Panc1 (cell line): ENCODE measurements around the gene C20orf202. TPM values are rescaled to one million over a fixed set of nuclear protein-coding genes. Genes with fewer than 3 reads are reported as not detected.

Experiments used
- ATAC-seq: fragments of 200-7000 bp; cut with Tn5 transposase; 2 replicates; pipeline ENCODE4 v1.9.1; 2020; ENCODE audit warnings: mild to moderate bottlenecking, moderate library complexity
- BruUV-seq: library from RNA; stranded (reverse); fragments of 400-500 nt; replicated peaks from 2 replicates; lab custom pipeline; 2021; lab: Mats Ljungman, UMichigan
- CTCF ChIA-PET: fragments of 300-600 bp; sonication (Branson Sonifier 250); formaldehyde crosslinking; loops from one replicate; lab custom pipeline; 2022; ENCODE audit warnings: antibody characterized with exemption; lab: Charles Lee
- POLR2A ChIA-PET: fragments of 300-600 bp; sonication (Branson Sonifier 250); formaldehyde crosslinking; loops from one replicate; lab custom pipeline; 2022; ENCODE audit warnings: antibody characterized with exemption; lab: Charles Lee
- DNase-seq: peaks from one replicate; pipeline ENCODE4 v3.0.0-alpha.2; 2010; ENCODE audit warnings: low read depth, low spot score
- H3K27ac ChIP-seq: 2 replicates; pipeline ENCODE4 v1.5.1; 2011; ENCODE audit warnings: mild to moderate bottlenecking, low read length, inconsistent platforms
- H3K27me3 ChIP-seq: fragments of 200-500 bp; sonication (Bioruptor generic); 2 replicates; pipeline ENCODE4 v1.6.0; 2014; ENCODE audit warnings: low read length, inconsistent platforms; ENCODE audit not compliant: control insufficient read depth, insufficient read depth
- H3K36me3 ChIP-seq: fragments of 200-500 bp; sonication (Bioruptor generic); 2 replicates; pipeline ENCODE4 v1.5.1; 2014; ENCODE audit warnings: inconsistent platforms, mild to moderate bottlenecking, low read length, moderate library complexity; ENCODE audit not compliant: control insufficient read depth, insufficient read depth
- H3K4me1 ChIP-seq: 2 replicates; pipeline ENCODE4 v1.5.1; 2011; ENCODE audit warnings: inconsistent platforms, mild to moderate bottlenecking, low read length, moderate library complexity; ENCODE audit not compliant: control insufficient read depth, insufficient read depth
- H3K4me3 ChIP-seq, 2 experiments: 2 replicates each; pipeline ENCODE4 v1.5.1; 2011 to 2012; ENCODE audit warnings: low read depth in 2 of 2, low read length in 2 of 2, mild to moderate bottlenecking in 2 of 2, inconsistent platforms in 1 of 2, moderate library complexity in 1 of 2
- H3K9me3 ChIP-seq: fragments of 200-500 bp; sonication (Bioruptor generic); 2 replicates; pipeline ENCODE4 v1.5.1; 2014; ENCODE audit warnings: low read depth, mild to moderate bottlenecking, inconsistent platforms, low read length, moderate library complexity; ENCODE audit not compliant: control insufficient read depth, insufficient read depth
- CTCF ChIP-seq: fragments of 450-650 bp; IDR thresholded peaks from 2 replicates; pipeline ENCODE4 v1.5.1; 2017; ENCODE audit warnings: mild to moderate bottlenecking
- POLR2AphosphoS5 ChIP-seq: IDR thresholded peaks from 2 replicates; pipeline ENCODE4 v1.6.1; 2012; ENCODE audit warnings: mild to moderate bottlenecking, low read depth, low read length, moderate library complexity
- SIN3A ChIP-seq: IDR thresholded peaks from 2 replicates; pipeline ENCODE4 v1.6.1; 2012; ENCODE audit warnings: low read depth, mild to moderate bottlenecking, low read length, moderate library complexity, borderline replicate concordance; ENCODE audit not compliant: insufficient read depth
- TCF7L2 ChIP-seq: IDR thresholded peaks from 2 replicates; pipeline ENCODE4 v1.6.1; 2011; ENCODE audit warnings: mild to moderate bottlenecking, low read depth, low read length, inconsistent platforms
- in situ Hi-C: cut with HindIII; loops from 2 replicates; pipeline ENCODE4 v1.10.0; 2016; ENCODE audit warnings: low sequenced_read_pairs, low pct_unique_long_range_greater_than_20kb
- intact Hi-C: fragments of 100-400 bp; cut with micrococcal nuclease; formaldehyde crosslinking; loops from one replicate; pipeline ENCODE4 v1.10.0; 2022; ENCODE audit not compliant: unreplicated experiment
- total RNA-seq: library from RNA; stranded (reverse); gene quantifications from one replicate; pipeline ENCODE4 v1.2.1, GENCODE V29; 2021; ENCODE audit not compliant: unreplicated experiment
- TF ChIP-seq, protein P1 (sequence below), 2 experiments: IDR thresholded peaks; 2 replicates each; pipeline ENCODE4 v1.6.1; 2011 to 2012; ENCODE audit warnings: low read depth in 2 of 2, control low read depth in 1 of 2, low read length in 1 of 2, mild to moderate bottlenecking in 1 of 2, moderate library complexity in 1 of 2; ENCODE audit not compliant: insufficient read depth in 1 of 2

The C20orf202 gene
- total RNA-seq, 1 experiment from 2014 or later = not detected

GRCh38 chr20:1189827-1190226, 13.4 kb upstream of the C20orf202 start:
- Histone ChIP-seq H3K27me3 (peaks cover 13% of the 10 kb centered on the region), H3K27ac (no peak overlapping the region), H3K36me3 (no peaks in the 10 kb centered on the region), H3K4me1 (peaks cover 3% of the 10 kb centered on the region; the same call in 1 of the 2 replicates), H3K4me3 (no peak overlapping the region), H3K9me3 (no peaks in the 10 kb centered on the region)
- in situ Hi-C loops = no loop called here
- intact Hi-C loops = no loop called here
- no TSS peak for BruUV-seq
- TF ChIP-seq, protein P1, sequence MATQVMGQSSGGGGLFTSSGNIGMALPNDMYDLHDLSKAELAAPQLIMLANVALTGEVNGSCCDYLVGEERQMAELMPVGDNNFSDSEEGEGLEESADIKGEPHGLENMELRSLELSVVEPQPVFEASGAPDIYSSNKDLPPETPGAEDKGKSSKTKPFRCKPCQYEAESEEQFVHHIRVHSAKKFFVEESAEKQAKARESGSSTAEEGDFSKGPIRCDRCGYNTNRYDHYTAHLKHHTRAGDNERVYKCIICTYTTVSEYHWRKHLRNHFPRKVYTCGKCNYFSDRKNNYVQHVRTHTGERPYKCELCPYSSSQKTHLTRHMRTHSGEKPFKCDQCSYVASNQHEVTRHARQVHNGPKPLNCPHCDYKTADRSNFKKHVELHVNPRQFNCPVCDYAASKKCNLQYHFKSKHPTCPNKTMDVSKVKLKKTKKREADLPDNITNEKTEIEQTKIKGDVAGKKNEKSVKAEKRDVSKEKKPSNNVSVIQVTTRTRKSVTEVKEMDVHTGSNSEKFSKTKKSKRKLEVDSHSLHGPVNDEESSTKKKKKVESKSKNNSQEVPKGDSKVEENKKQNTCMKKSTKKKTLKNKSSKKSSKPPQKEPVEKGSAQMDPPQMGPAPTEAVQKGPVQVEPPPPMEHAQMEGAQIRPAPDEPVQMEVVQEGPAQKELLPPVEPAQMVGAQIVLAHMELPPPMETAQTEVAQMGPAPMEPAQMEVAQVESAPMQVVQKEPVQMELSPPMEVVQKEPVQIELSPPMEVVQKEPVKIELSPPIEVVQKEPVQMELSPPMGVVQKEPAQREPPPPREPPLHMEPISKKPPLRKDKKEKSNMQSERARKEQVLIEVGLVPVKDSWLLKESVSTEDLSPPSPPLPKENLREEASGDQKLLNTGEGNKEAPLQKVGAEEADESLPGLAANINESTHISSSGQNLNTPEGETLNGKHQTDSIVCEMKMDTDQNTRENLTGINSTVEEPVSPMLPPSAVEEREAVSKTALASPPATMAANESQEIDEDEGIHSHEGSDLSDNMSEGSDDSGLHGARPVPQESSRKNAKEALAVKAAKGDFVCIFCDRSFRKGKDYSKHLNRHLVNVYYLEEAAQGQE (IDR thresholded peaks at IDR 0.05; ENCODE audit: insufficient read depth in 1 of 2, low read depth in 2 of 2, low read length in 1 of 2) = no peak
- TF ChIP-seq CTCF (no peak), POLR2AphosphoS5 (no peak), TCF7L2 (no peak), SIN3A (no peak)
- ChIA-PET POLR2A (no interaction called here), CTCF (no interaction called here)
- no peak for DNase-seq
- no peak for ATAC-seq

DNA sequence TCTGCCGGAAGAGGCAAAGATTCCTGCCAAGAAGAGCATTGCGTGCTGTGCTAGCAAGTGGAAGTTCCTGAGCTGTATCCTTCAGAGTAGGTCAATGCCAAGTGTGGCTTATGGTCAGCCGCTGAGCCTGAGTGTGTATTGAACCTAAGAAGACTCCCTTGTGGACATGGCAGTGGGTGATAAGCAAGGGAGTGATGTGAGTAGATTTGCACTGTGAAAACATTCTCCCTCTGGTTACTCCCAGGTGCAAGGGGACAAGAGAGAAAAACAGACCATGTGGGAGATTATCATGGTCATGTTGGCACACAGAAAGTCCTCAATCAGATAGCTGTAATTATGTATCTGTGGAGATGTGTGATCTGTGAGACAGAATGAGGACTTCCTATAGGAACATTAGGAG, 12.4 kb upstream of the C20orf202 start:
- intact Hi-C loops (no loop called here), in situ Hi-C loops (no loop called here)
- Histone ChIP-seq H3K36me3 (no peaks in the 10 kb centered on the region), H3K4me3 (no peak overlapping the region), H3K27me3 (peaks cover 13% of the 10 kb centered on the region), H3K4me1 (peaks cover 2% of the 10 kb centered on the region; the same call in 1 of the 2 replicates), H3K27ac (no peak overlapping the region), H3K9me3 (no peaks in the 10 kb centered on the region)
- DNase-seq = no peak
- BruUV-seq = no TSS peak
- CTCF ChIA-PET = no interaction called here
- POLR2A ChIA-PET = no interaction called here
- ATAC-seq = no peak
- TF ChIP-seq, protein P1 (IDR thresholded peaks at IDR 0.05; ENCODE audit: insufficient read depth in 1 of 2, low read depth in 2 of 2, low read length in 1 of 2) = no peak
